ENCODE measurements around the gene CCT3. TPM values are rescaled to one million over a fixed set of nuclear protein-coding genes. Genes with fewer than 3 reads are reported as not detected.
"Not testable (repeated sequence)": the region's sequence is repeated elsewhere in the genome, so short reads cannot be mapped to it uniquely, and the experiment has no call there.

CCT3 gene
- total and polyA plus RNA-seq, 4 experiments from 2014 or later, result 109 to 234 (median 152) TPM

- H3K27ac Mint-ChIP-seq; H3K9me3 Mint-ChIP-seq; POLR2A ChIA-PET (ENCODE audit: partially characterized antibody); H3K36me3 Mint-ChIP-seq; H3K4me1 ChIP-seq (ENCODE audit: insufficient read depth, low read length); H3K27me3 Mint-ChIP-seq; DNase-seq; H3K36me3 ChIP-seq (ENCODE audit: insufficient read depth, low read length); H3K27ac ChIP-seq (ENCODE audit: low read depth, low read length); CTCF ChIA-PET (ENCODE audit: partially characterized antibody); intact Hi-C loops (cut with micrococcal nuclease); H3K4me3 Mint-ChIP-seq; H3K9me3 ChIP-seq (ENCODE audit: control insufficient read depth in 1 of 2, low read length in 2 of 2); H3K4me1 Mint-ChIP-seq; H3K4me3 ChIP-seq (ENCODE audit: low read length in 2 of 2); H3K27me3 ChIP-seq (ENCODE audit: insufficient read depth, low read length): not testable (repeated sequence)
Observed at GRCh38 chr1:156346035-156346434, 7.9 kb upstream of the CCT3 start.

GRCh38 chr1:156344409-156344808 is 6.3 kb upstream of the CCT3 start:
- H3K4me3 ChIP-seq (ENCODE audit: low read length in 2 of 2), result no peak overlapping the region
- no peaks in the 10 kb centered on the region for H3K9me3 Mint-ChIP-seq
- ChIA-PET CTCF (ENCODE audit: partially characterized antibody) (interaction anchor here (0.7 kb wide), 1 partner anchor 41 kb away, joined by 3 read pairs; no protein-coding TSS in a partner anchor), POLR2A (ENCODE audit: partially characterized antibody) (no interaction called here)
- H3K27ac Mint-ChIP-seq, result no peak overlapping the region
- DNase-seq, result no peak
- H3K36me3 Mint-ChIP-seq, result no peaks in the 10 kb centered on the region
- no peaks in the 10 kb centered on the region for H3K4me1 ChIP-seq (ENCODE audit: insufficient read depth, low read length)
- no peaks in the 10 kb centered on the region for H3K9me3 ChIP-seq (ENCODE audit: control insufficient read depth in 1 of 2, low read length in 2 of 2)
- no peak overlapping the region for H3K27ac ChIP-seq (ENCODE audit: low read depth, low read length)
- H3K27me3 Mint-ChIP-seq, result peaks cover 4 to 5% of the 10 kb centered on the region in 2 donors
- no peaks in the 10 kb centered on the region for H3K36me3 ChIP-seq (ENCODE audit: insufficient read depth, low read length)
- peaks cover 0 to 1% (median 0%) of the 10 kb centered on the region in 4 donors for H3K4me1 Mint-ChIP-seq
- H3K4me3 Mint-ChIP-seq, result no peak overlapping the region
- intact Hi-C loops (cut with micrococcal nuclease), result no loop called here
- H3K27me3 ChIP-seq (ENCODE audit: insufficient read depth, low read length), result no peaks in the 10 kb centered on the region

- H3K27me3 ChIP-seq (ENCODE audit: insufficient read depth, low read length), result no peaks in the 10 kb centered on the region
- CTCF ChIA-PET (ENCODE audit: partially characterized antibody), result no interaction called here
Observed at GRCh38 chr1:156342166-156342955, 4.3 kb upstream of the CCT3 start.

GRCh38 chr1:156337888-156338179 is 258 bp downstream of the CCT3 start:
- H3K4me3 Mint-ChIP-seq, result peak overlapping the region; percentile 94 to 99 (median 98)
- peaks cover 13% of the 10 kb centered on the region for H3K36me3 ChIP-seq (ENCODE audit: insufficient read depth, low read length)
- no peaks in the 10 kb centered on the region for H3K27me3 ChIP-seq (ENCODE audit: insufficient read depth, low read length)
- peak overlapping the region; percentile 91 to 100 (median 99) for H3K27ac Mint-ChIP-seq
- peaks cover 22 to 46% (median 35%) of the 10 kb centered on the region in 4 donors for H3K4me1 Mint-ChIP-seq
- no peaks in the 10 kb centered on the region for H3K9me3 ChIP-seq (ENCODE audit: control insufficient read depth in 1 of 2, low read length in 2 of 2)
- H3K4me3 ChIP-seq (ENCODE audit: low read length in 2 of 2), result peak overlapping the region; percentile 94 to 95
- DNase-seq, result peak in 1 of 5 donors; percentile 44
- peak overlapping the region; percentile 75 for H3K27ac ChIP-seq (ENCODE audit: low read depth, low read length)
- peaks cover 28% of the 10 kb centered on the region for H3K4me1 ChIP-seq (ENCODE audit: insufficient read depth, low read length)
- H3K9me3 Mint-ChIP-seq, result no peaks in the 10 kb centered on the region
- POLR2A ChIA-PET (ENCODE audit: partially characterized antibody), result interaction anchor here (1.1 to 3.4 kb wide), 5 partner anchors 15 to 167 kb away, joined by 3 to 27 read pairs (median 3); partner anchors contain the start of genes GLMP and SMG5
- no peaks in the 10 kb centered on the region for H3K27me3 Mint-ChIP-seq
- intact Hi-C loops (cut with micrococcal nuclease), result loop anchor here (1.0 kb wide), 4 partner anchors 56 to 429 kb away; partner anchors contain the start of genes PRCC and SMG5
- CTCF ChIA-PET (ENCODE audit: partially characterized antibody), result interaction anchor here (0.6 to 1.3 kb wide), 5 partner anchors 15 to 164 kb away, joined by 3 to 5 read pairs (median 3); partner anchors contain the start of gene PMF1
- peaks cover 10 to 43% of the 10 kb centered on the region in 2 donors for H3K36me3 Mint-ChIP-seq

More at GRCh38 chr1:156342166-156342955, 4.3 kb upstream of the CCT3 start:
- no peaks in the 10 kb centered on the region for H3K9me3 Mint-ChIP-seq
- Histone ChIP-seq H3K4me3 (ENCODE audit: low read length in 2 of 2) (no peak overlapping the region), H3K9me3 (ENCODE audit: control insufficient read depth in 1 of 2, low read length in 2 of 2) (no peaks in the 10 kb centered on the region), H3K27ac (ENCODE audit: low read depth, low read length) (no peak overlapping the region), H3K4me1 (ENCODE audit: insufficient read depth, low read length) (peaks cover 5% of the 10 kb centered on the region), H3K36me3 (ENCODE audit: insufficient read depth, low read length) (no peaks in the 10 kb centered on the region)
- intact Hi-C loops (cut with micrococcal nuclease), result no loop called here
- peaks cover 1 to 18% (median 9%) of the 10 kb centered on the region in 4 donors for H3K4me1 Mint-ChIP-seq
- DNase-seq, result no peak
- peaks cover 4% of the 10 kb centered on the region in 2 donors for H3K27me3 Mint-ChIP-seq
- peaks cover 0 to 12% of the 10 kb centered on the region in 2 donors for H3K36me3 Mint-ChIP-seq
- POLR2A ChIA-PET (ENCODE audit: partially characterized antibody), result interaction anchor here (0.7 to 1.0 kb wide), 2 partner anchors 21 to 60 kb away, joined by 3 read pairs; partner anchors contain the start of gene SMG5
- no peak overlapping the region for H3K4me3 Mint-ChIP-seq
- H3K27ac Mint-ChIP-seq, result peak overlapping the region in 1 of 7 donors; percentile 4

GRCh38 chr1:156337052-156337887 is 822 bp downstream of the CCT3 start:
- H3K4me3 Mint-ChIP-seq, result peak overlapping the region; percentile 94 to 99 (median 98)
- CTCF ChIA-PET (ENCODE audit: partially characterized antibody), result interaction anchor here (0.6 to 1.3 kb wide), 6 partner anchors 15 to 422 kb away, joined by 3 to 5 read pairs (median 3); partner anchors contain the start of gene PMF1
- no peaks in the 10 kb centered on the region for H3K9me3 ChIP-seq (ENCODE audit: control insufficient read depth in 1 of 2, low read length in 2 of 2)
- peak overlapping the region; percentile 91 to 100 (median 99) for H3K27ac Mint-ChIP-seq
- intact Hi-C loops (cut with micrococcal nuclease), result no loop called here
- peaks cover 18% of the 10 kb centered on the region for H3K36me3 ChIP-seq (ENCODE audit: insufficient read depth, low read length)
- H3K27me3 Mint-ChIP-seq, result no peaks in the 10 kb centered on the region
- DNase-seq, result no peak
- H3K9me3 Mint-ChIP-seq, result no peaks in the 10 kb centered on the region
- H3K4me1 Mint-ChIP-seq, result peaks cover 22 to 46% (median 35%) of the 10 kb centered on the region in 4 donors
- peak overlapping the region; percentile 75 for H3K27ac ChIP-seq (ENCODE audit: low read depth, low read length)
- peaks cover 28% of the 10 kb centered on the region for H3K4me1 ChIP-seq (ENCODE audit: insufficient read depth, low read length)
- POLR2A ChIA-PET (ENCODE audit: partially characterized antibody), result interaction anchor here (1.1 to 3.4 kb wide), 5 partner anchors 15 to 167 kb away, joined by 3 to 27 read pairs (median 3); partner anchors contain the start of genes GLMP and SMG5
- H3K27me3 ChIP-seq (ENCODE audit: insufficient read depth, low read length), result no peaks in the 10 kb centered on the region
- peaks cover 10 to 48% of the 10 kb centered on the region in 2 donors for H3K36me3 Mint-ChIP-seq
- H3K4me3 ChIP-seq (ENCODE audit: low read length in 2 of 2), result peak overlapping the region; percentile 94 to 95

GRCh38 chr1:156336242-156336641 is 1.9 kb downstream of the CCT3 start:
- Histone ChIP-seq H3K36me3 (ENCODE audit: insufficient read depth, low read length) (peaks cover 22% of the 10 kb centered on the region), H3K9me3 (ENCODE audit: control insufficient read depth in 1 of 2, low read length in 2 of 2) (no peaks in the 10 kb centered on the region), H3K4me3 (ENCODE audit: low read length in 2 of 2) (no peak overlapping the region), H3K27me3 (ENCODE audit: insufficient read depth, low read length) (no peaks in the 10 kb centered on the region), H3K27ac (ENCODE audit: low read depth, low read length) (no peak overlapping the region), H3K4me1 (ENCODE audit: insufficient read depth, low read length) (peaks cover 28% of the 10 kb centered on the region)
- no peaks in the 10 kb centered on the region for H3K27me3 Mint-ChIP-seq
- peaks cover 22 to 46% (median 35%) of the 10 kb centered on the region in 4 donors for H3K4me1 Mint-ChIP-seq
- CTCF ChIA-PET (ENCODE audit: partially characterized antibody), result interaction anchor here (0.7 kb wide), 1 partner anchor 421 kb away, joined by 3 read pairs; no protein-coding TSS in a partner anchor
- H3K36me3 Mint-ChIP-seq, result peaks cover 13 to 53% of the 10 kb centered on the region in 2 donors
- peak overlapping the region in 4 of 7 donors; percentile 50 to 91 (median 86) for H3K27ac Mint-ChIP-seq
- intact Hi-C loops (cut with micrococcal nuclease), result no loop called here
- H3K9me3 Mint-ChIP-seq, result no peaks in the 10 kb centered on the region
- POLR2A ChIA-PET (ENCODE audit: partially characterized antibody), result interaction anchor here (0.6 to 3.4 kb wide), 3 partner anchors 13 to 699 kb away, joined by 3 to 27 read pairs (median 4); partner anchors contain the start of gene SMG5
- DNase-seq, result no peak
- H3K4me3 Mint-ChIP-seq, result peak overlapping the region; percentile 94 to 99 (median 98)

All from CD4-positive, alpha-beta memory T cell (primary cell).